Measurements from ENCODE around the gene TRIO. TPM values are rescaled to one million over a fixed set of nuclear protein-coding genes. Genes with fewer than 3 reads are reported as not detected.

The TRIO gene
- total and polyA plus RNA-seq, 5 experiments from 2014 or later = 0.69 to 8.3 (median 4.0) TPM; not detected in 1

DNA sequence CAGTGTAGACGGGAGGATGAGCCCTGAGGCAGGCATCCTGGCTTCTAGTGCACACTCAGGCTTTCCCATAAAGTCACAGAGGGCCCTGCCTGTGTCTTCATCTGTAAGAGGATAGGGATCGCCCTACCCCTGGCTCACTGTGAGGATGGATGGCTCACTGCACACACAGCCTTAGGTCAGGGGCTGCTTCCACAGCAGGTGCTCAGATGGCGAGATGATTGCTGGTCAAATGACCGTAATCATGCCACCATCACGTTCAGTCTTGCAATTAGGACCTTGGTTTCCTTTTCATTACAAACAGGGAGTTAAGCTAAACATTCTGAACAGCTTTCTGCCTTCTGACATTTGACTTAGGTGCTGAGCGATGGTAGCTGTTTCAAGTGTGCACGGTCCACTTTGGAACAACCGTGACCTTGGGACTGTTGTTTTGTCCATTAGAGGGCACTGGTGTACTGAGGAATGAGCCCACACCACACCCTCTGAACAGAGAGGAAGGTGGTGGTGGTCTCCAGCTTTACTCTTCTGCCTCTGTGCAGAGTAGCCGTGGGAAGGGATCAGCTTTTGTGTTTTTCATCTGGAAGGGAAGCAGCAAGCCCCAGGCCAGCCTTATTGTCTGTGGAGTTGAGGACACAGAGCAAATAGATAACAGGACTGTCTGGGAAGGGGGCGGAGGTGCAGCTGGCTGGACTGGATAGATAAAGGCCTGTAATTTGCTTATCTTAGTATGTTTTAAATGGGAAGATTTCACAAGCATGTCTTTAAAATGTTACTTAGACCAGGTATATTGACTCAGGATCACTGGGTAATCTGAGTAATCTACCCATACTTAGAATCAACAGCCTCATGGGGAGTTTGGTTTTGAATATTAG lies 183.1 kb downstream of the TRIO start:
- ATAC-seq (no peak), DNase-seq (no peak)
- POLR2A ChIA-PET = no interaction called here
- Mint-ChIP-seq H3K4me1 (peaks cover 4 to 29% (median 9%) of the 10 kb centered on the region in 4 donors), H3K36me3 (peaks cover 0 to 9% (median 0%) of the 10 kb centered on the region in 3 donors), H3K27me3 (peaks cover 0 to 3% (median 0%) of the 10 kb centered on the region in 5 donors), H3K9me3 (peaks cover 0 to 8% (median 3%) of the 10 kb centered on the region in 9 donors), H3K4me3 (no peak overlapping the region), H3K27ac (peak overlapping the region in 1 of 10 donors; percentile 3)

DNA sequence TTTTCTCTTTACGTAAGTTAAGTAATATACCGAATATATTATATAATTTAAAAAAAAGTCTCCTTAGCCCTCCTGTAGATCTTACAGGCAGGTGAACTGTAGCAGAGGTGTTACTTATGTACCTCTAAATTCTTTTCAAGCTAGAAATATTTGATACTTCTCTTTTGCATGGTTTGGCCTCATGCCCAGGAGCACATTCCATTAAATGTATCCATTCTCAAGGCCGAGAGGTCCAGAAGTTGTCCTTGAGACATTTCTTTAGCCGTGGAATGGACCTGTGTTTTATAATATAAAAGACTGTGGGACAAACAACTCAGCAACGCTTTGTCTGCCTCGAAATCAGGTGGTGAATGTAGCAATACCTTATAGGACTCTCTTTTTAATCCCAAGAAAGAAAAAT lies 184.5 kb downstream of the TRIO start:
- Mint-ChIP-seq H3K9me3 (no peaks in the 10 kb centered on the region), H3K27me3 (peaks cover 0 to 3% (median 0%) of the 10 kb centered on the region in 5 donors), H3K4me3 (no peak overlapping the region), H3K27ac (no peak overlapping the region), H3K4me1 (peaks cover 6 to 41% (median 19%) of the 10 kb centered on the region in 4 donors), H3K36me3 (no peaks in the 10 kb centered on the region)
- POLR2A ChIA-PET = no interaction called here
- no peak for DNase-seq
- ATAC-seq = no peak

DNA sequence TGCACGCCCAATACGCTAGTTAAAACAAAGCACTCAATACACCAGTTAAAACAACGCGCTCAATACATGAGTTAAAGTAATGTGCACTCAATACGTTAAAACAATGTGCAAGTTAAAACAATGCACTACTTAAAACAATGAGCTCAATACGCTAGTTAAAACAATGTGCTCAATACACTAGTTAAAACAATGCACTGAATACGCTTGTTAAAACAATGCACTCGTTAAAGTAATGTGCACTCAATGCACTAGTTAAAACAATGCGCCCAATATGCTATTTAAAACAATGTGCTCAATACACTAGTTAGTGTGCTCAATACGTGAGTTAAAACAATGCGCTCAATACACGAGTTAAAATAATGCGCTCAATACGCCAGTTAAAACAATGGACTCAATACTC lies 185.0 kb downstream of the TRIO start:
- Mint-ChIP-seq H3K4me1 (peaks cover 6 to 46% (median 19%) of the 10 kb centered on the region in 4 donors), H3K4me3 (no peak overlapping the region), H3K9me3 (no peaks in the 10 kb centered on the region), H3K27ac (no peak overlapping the region), H3K36me3 (no peaks in the 10 kb centered on the region), H3K27me3 (peaks cover 0 to 3% (median 0%) of the 10 kb centered on the region in 5 donors)
- POLR2A ChIA-PET = no interaction called here
- no peak for DNase-seq
- ATAC-seq = no peak

GRCh38 chr5:14330291-14330690 lies 187.1 kb downstream of the TRIO start:
- Mint-ChIP-seq H3K27me3 (peaks cover 0 to under 1% (median 0%) of the 10 kb centered on the region in 5 donors), H3K36me3 (no peaks in the 10 kb centered on the region), H3K27ac (peak overlapping the region in 1 of 10 donors; percentile 24), H3K4me1 (peaks cover 5 to 50% (median 19%) of the 10 kb centered on the region in 4 donors), H3K9me3 (no peaks in the 10 kb centered on the region), H3K4me3 (no peak overlapping the region)
- no peak for DNase-seq
- POLR2A ChIA-PET = no interaction called here
- no peak for ATAC-seq

GRCh38 chr5:14330729-14331385 lies 187.7 kb downstream of the TRIO start:
- DNase-seq (no peak), ATAC-seq (no peak)
- Mint-ChIP-seq H3K4me3 (peak overlapping the region in 8 of 10 donors; percentile 9 to 68 (median 48)), H3K27me3 (no peaks in the 10 kb centered on the region), H3K9me3 (no peaks in the 10 kb centered on the region), H3K27ac (peak overlapping the region in 3 of 10 donors; percentile 24 to 62 (median 32)), H3K36me3 (no peaks in the 10 kb centered on the region), H3K4me1 (peaks cover 5 to 50% (median 19%) of the 10 kb centered on the region in 4 donors)
- POLR2A ChIA-PET = no interaction called here

DNA sequence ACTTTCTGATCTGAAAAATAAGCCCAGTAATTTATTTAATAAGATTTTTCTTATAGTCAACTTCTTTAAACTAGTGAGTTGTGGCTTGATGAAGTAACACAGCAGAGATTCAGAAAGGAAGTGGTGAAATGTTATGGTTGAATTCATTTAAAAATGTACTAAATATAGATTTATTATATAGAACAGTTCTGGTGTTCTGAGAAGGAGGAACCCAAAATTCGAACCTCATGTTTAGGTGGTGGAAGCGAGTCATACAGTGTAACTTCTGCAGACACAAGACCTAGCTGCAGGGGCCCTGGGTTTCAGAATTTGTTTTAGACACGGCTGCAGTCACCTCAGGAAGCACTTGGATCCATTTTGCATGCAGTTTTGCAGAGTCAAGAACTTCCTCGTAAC lies 188.2 kb downstream of the TRIO start:
- no peaks in the 10 kb centered on the region for H3K27me3 Mint-ChIP-seq
- POLR2A ChIA-PET = no interaction called here
- ATAC-seq = peak in 1 of 2 donors; percentile 29
- DNase-seq = peak in 3 of 10 donors; percentile 5 to 14 (median 11)
- peak overlapping the region in 5 of 10 donors; percentile 14 to 62 (median 24) for H3K27ac Mint-ChIP-seq
- no peaks in the 10 kb centered on the region for H3K9me3 Mint-ChIP-seq
- H3K36me3 Mint-ChIP-seq = no peaks in the 10 kb centered on the region
- peak overlapping the region in 9 of 10 donors; percentile 42 to 76 (median 53) for H3K4me3 Mint-ChIP-seq
- H3K4me1 Mint-ChIP-seq = peaks cover 5 to 50% (median 19%) of the 10 kb centered on the region in 4 donors

DNA sequence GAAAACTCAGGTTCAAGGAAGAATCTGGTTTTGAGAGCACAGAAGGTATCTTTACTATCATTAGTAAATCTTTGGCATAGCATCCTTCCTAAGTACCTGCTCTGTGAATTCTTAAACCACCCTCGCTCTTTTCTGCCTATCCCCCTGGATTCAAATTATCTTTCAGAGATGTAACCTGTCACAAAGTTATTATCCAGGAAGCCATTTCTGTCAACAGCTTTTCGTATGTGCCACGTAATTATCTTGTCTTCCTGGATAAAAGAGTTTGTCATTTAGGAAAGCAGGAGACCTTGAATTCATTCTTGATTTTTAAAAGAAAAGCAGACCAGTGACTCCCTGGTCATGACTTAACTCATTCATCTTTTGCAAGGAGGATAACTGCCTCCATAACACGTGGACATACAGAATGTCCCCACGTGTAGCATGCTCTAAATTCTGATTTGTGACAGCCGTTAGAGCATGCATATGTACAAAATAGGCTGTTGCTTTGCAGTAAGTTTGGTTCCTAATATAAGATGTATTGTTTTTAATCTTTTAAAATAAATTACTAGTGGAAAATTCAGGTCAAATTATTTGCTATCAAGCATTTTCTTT lies 189.0 kb downstream of the TRIO start:
- Mint-ChIP-seq H3K27ac (peak overlapping the region in 4 of 10 donors; percentile 22 to 24 (median 24)), H3K36me3 (no peaks in the 10 kb centered on the region), H3K9me3 (no peaks in the 10 kb centered on the region), H3K4me3 (peak overlapping the region in 6 of 10 donors; percentile 2 to 68 (median 52)), H3K27me3 (no peaks in the 10 kb centered on the region), H3K4me1 (peaks cover 5 to 50% (median 19%) of the 10 kb centered on the region in 4 donors)
- no peak for DNase-seq
- POLR2A ChIA-PET = no interaction called here
- no peak for ATAC-seq

- Mint-ChIP-seq H3K36me3 (no peaks in the 10 kb centered on the region), H3K27me3 (no peaks in the 10 kb centered on the region), H3K9me3 (no peaks in the 10 kb centered on the region), H3K4me3 (no peak overlapping the region), H3K27ac (no peak overlapping the region), H3K4me1 (peaks cover 5 to 50% (median 19%) of the 10 kb centered on the region in 4 donors)
- no peak for ATAC-seq
- DNase-seq = no peak
- POLR2A ChIA-PET = no interaction called here
These were observed 189.6 kb downstream of the TRIO start for GRCh38 chr5:14332746-14333145.

DNA sequence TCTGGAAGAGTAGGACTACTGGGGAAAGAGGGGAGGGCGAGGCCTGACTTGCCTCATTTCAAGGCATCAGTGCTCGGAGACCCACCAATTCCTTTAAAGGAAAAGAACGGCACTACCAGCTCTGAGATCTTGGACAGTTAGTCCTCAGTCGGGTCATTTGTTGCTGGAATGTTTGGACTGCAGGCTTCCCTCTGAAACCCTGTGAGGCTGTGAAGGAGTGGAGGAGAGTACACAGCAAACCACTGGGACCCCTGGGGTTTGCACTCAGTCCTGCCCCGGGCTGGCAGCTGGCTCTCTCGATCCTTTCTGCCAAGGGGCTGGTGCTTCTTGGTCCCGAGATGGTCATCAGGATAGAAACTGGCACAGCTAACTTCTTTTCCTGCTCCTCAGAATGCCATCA lies 194.5 kb downstream of the TRIO start:
- POLR2A ChIA-PET = no interaction called here
- Mint-ChIP-seq H3K36me3 (no peaks in the 10 kb centered on the region), H3K27ac (no peak overlapping the region), H3K9me3 (no peaks in the 10 kb centered on the region), H3K4me3 (no peak overlapping the region), H3K27me3 (peaks cover 0 to 3% (median 0%) of the 10 kb centered on the region in 5 donors), H3K4me1 (peaks cover 0 to 26% (median 0%) of the 10 kb centered on the region in 4 donors)
- DNase-seq = no peak
- no peak for ATAC-seq

GRCh38 chr5:14339468-14339867 lies 196.3 kb downstream of the TRIO start:
- H3K9me3 Mint-ChIP-seq = no peaks in the 10 kb centered on the region
- POLR2A ChIA-PET = no interaction called here
- peaks cover 0 to 3% (median 0%) of the 10 kb centered on the region in 5 donors for H3K27me3 Mint-ChIP-seq
- DNase-seq (no peak), ATAC-seq (no peak)
- no peak overlapping the region for H3K27ac Mint-ChIP-seq
- no peak overlapping the region for H3K4me3 Mint-ChIP-seq
- peaks cover 0 to 26% (median 0%) of the 10 kb centered on the region in 4 donors for H3K4me1 Mint-ChIP-seq
- no peaks in the 10 kb centered on the region for H3K36me3 Mint-ChIP-seq

- POLR2A ChIA-PET = no interaction called here
- Mint-ChIP-seq H3K27me3 (peaks cover 0 to 3% (median 0%) of the 10 kb centered on the region in 5 donors), H3K9me3 (no peaks in the 10 kb centered on the region), H3K4me3 (no peak overlapping the region), H3K36me3 (no peaks in the 10 kb centered on the region), H3K27ac (no peak overlapping the region), H3K4me1 (peaks cover 0 to 26% (median 0%) of the 10 kb centered on the region in 4 donors)
- no peak for DNase-seq
- no peak for ATAC-seq
These were observed 198.6 kb downstream of the TRIO start for GRCh38 chr5:14341571-14342230.

DNA sequence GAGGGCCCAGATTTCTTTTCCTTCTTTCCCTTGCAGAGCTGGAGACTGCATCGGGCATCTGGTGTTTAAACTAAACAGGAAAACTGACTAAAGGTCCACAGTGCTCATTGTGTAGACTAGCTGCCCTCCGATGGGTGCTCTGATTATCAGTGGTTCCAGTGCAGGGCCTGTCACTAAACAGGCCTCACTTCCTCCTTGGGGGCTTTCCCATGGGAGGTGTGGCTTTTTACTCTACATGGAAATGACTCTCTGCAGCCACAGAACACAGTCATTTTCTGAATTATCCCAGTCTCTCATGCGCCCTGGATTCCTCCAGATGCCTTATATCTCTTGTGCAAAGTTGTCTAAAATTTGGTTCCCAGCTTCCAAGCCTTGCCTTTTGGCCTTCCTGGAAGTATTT lies 199.2 kb downstream of the TRIO start:
- peaks cover 0 to 3% (median 0%) of the 10 kb centered on the region in 5 donors for H3K27me3 Mint-ChIP-seq

More for the DNA sequence above, 199.2 kb downstream of the TRIO start:
- no peaks in the 10 kb centered on the region for H3K9me3 Mint-ChIP-seq
- DNase-seq (no peak), ATAC-seq (no peak)
- H3K4me1 Mint-ChIP-seq = peaks cover 0 to 26% (median 0%) of the 10 kb centered on the region in 4 donors
- no peaks in the 10 kb centered on the region for H3K36me3 Mint-ChIP-seq
- POLR2A ChIA-PET = interaction anchor here (0.7 kb wide), 1 partner anchor 525 kb away, joined by 3 read pairs; no protein-coding TSS in a partner anchor
- no peak overlapping the region for H3K27ac Mint-ChIP-seq
- no peak overlapping the region for H3K4me3 Mint-ChIP-seq
